Kidney (tissue), 14 donors: Measurements from ENCODE around the gene FAM221B. TPM values are rescaled to one million over a fixed set of nuclear protein-coding genes. Genes with fewer than 3 reads are reported as not detected.

ENCODE experiments used
- DNase-seq, 5 donors: peaks; one replicate each; pipeline ENCODE4 v3.0.0-alpha.2; 2013 to 2020
- FAIRE-seq: peaks from 2 replicates; lab custom pipeline; 2012; peaks lifted over from hg19 to GRCh38; lab: Jason Lieb, UNC
- H3K27ac ChIP-seq, 2 donors: one replicate each; pipeline ENCODE4 v1.7.0; 2013; ENCODE audit warnings: low read depth in 2 of 2, low read length in 2 of 2, inconsistent platforms in 1 of 2
- H3K27me3 ChIP-seq: one replicate; pipeline ENCODE4 v1.7.1; 2013; ENCODE audit warnings: low read length, inconsistent platforms; ENCODE audit not compliant: control insufficient read depth, insufficient read depth
- H3K36me3 ChIP-seq, 3 donors: one replicate each; pipeline versions ENCODE4 v1.7.0 to v1.7.1; 2013; ENCODE audit warnings: low read length in 3 of 3, control low read depth in 1 of 3, inconsistent platforms in 1 of 3; ENCODE audit not compliant: insufficient read depth in 3 of 3, control insufficient read depth in 2 of 3
- H3K4me1 ChIP-seq, 3 donors: one replicate each; pipeline versions ENCODE4 v1.7.0 to v1.7.1; 2013; ENCODE audit warnings: low read length in 3 of 3, inconsistent platforms in 1 of 3, low read depth in 1 of 3; ENCODE audit not compliant: control insufficient read depth in 2 of 3, insufficient read depth in 2 of 3
- H3K4me3 ChIP-seq, 3 donors: one replicate each; pipeline versions ENCODE4 v1.7.0 to v1.8.1; 2013; ENCODE audit warnings: low read length in 3 of 3, control low read depth in 1 of 3, inconsistent platforms in 1 of 3
- H3K9ac ChIP-seq, 3 donors: one replicate each; pipeline versions ENCODE4 v1.7.0 to v1.7.1; 2013; ENCODE audit warnings: low read length in 3 of 3, control low read depth in 1 of 3, inconsistent platforms in 1 of 3
- H3K9me3 ChIP-seq, 3 donors: one replicate each; pipeline versions ENCODE4 v1.7.0 to v1.7.1; 2013; ENCODE audit warnings: low read length in 3 of 3, control low read depth in 1 of 3, inconsistent platforms in 1 of 3; ENCODE audit not compliant: control insufficient read depth in 2 of 3, insufficient read depth in 1 of 3
- CTCF ChIP-seq: IDR thresholded peaks from 3 replicates; pipeline ENCODE4 v1.5.1; 2012; ENCODE audit warnings: mild to moderate bottlenecking, moderate library complexity, borderline replicate concordance; ENCODE audit not compliant: insufficient read depth; ENCODE audit errors: extremely low read depth
- intact Hi-C: fragments of 100-400 bp; cut with DNase I; formaldehyde crosslinking; loops from one replicate; pipeline ENCODE4 v1.11.1; 2022
- polyA plus RNA-seq: library from polyadenylated mRNA; stranded (reverse); fragments of 350-450 nt; fragmentation: Illumina TruSeq; extraction: RNeasy Lipid Tissue Mini Kit (QIAGEN cat#74804); gene quantifications from one replicate; pipeline ENCODE4 v1.2.3, GENCODE V29; 2014; ENCODE audit warnings: low read depth, low replicate concordance; ENCODE audit not compliant: insufficient read depth
- total RNA-seq: library from RNA; stranded (reverse); fragmentation: NEBNext Ultra II Directional; extraction: Animal tissue kit (Norgen Biotek cat#: 25700); gene quantifications from one replicate; pipeline ENCODE4 v1.2.1, GENCODE V29; 2021
- donor health status: control.
- donor health status: control.
- donor health status: control.
- donor health status: control.
- donor health status: control.
- donor health status: DM: yes; HTN: yes; CAD: no.
- donor health status: Normal renal cell carcinoma (clear cell type).

FAM221B gene
- total and polyA plus RNA-seq, 2 donors from 2014 or later: not detected

- H3K27ac ChIP-seq: no peak overlapping the region
Observed at GRCh38 chr9:35835766-35836165, 7.2 kb upstream of the FAM221B start.

GRCh38 chr9:35835216-35835632 is 6.7 kb upstream of the FAM221B start:
- DNase-seq (no peak), FAIRE-seq (no peak)
- no peaks in the 10 kb centered on the region for H3K27me3 ChIP-seq
- H3K4me1 ChIP-seq: peaks cover 0 to 27% (median 9%) of the 10 kb centered on the region in 3 donors
- H3K9ac ChIP-seq: no peak overlapping the region
- TF ChIP-seq CTCF: no peak
- intact Hi-C loops: no loop called here
- H3K36me3 ChIP-seq: no peaks in the 10 kb centered on the region
- H3K9me3 ChIP-seq: no peaks in the 10 kb centered on the region
- H3K4me3 ChIP-seq: no peak overlapping the region
- H3K27ac ChIP-seq: no peak overlapping the region

More at GRCh38 chr9:35835766-35836165, 7.2 kb upstream of the FAM221B start:
- no peak for TF ChIP-seq CTCF
- no peaks in the 10 kb centered on the region for H3K9me3 ChIP-seq
- no peak overlapping the region for H3K9ac ChIP-seq
- FAIRE-seq (no peak), DNase-seq (no peak)
- no peaks in the 10 kb centered on the region for H3K27me3 ChIP-seq
- no peak overlapping the region for H3K4me3 ChIP-seq
- H3K36me3 ChIP-seq: no peaks in the 10 kb centered on the region
- peaks cover 0 to 24% (median 9%) of the 10 kb centered on the region in 3 donors for H3K4me1 ChIP-seq
- intact Hi-C loops: no loop called here

- H3K4me3 ChIP-seq: no peak overlapping the region
Observed at GRCh38 chr9:35834260-35835215, 6.0 kb upstream of the FAM221B start.

More at GRCh38 chr9:35834260-35835215, 6.0 kb upstream of the FAM221B start:
- Histone ChIP-seq H3K4me1 (peaks cover 0 to 33% (median 15%) of the 10 kb centered on the region in 3 donors), H3K9ac (peak overlapping the region in 1 of 3 donors; percentile 34), H3K27me3 (no peaks in the 10 kb centered on the region), H3K9me3 (no peaks in the 10 kb centered on the region), H3K36me3 (no peaks in the 10 kb centered on the region), H3K27ac (peak overlapping the region; percentile 42 to 52)
- intact Hi-C loops: no loop called here
- FAIRE-seq: no peak
- no peak for TF ChIP-seq CTCF
- DNase-seq: no peak
